Stimulated activated CD4-positive, alpha-beta T cell treated with anti-CD3 and anti-CD28 coated beads, Interleukin-2, amount 100 ng/mL, for 4 hours (primary cell): ENCODE data around the gene FOXO1.
"Not testable (repeated sequence)": the region's sequence is repeated elsewhere in the genome, so short reads cannot be mapped to it uniquely, and the experiment has no call there.

Experiments
- DNase-seq: peaks from one replicate; pipeline ENCODE4 v3.0.0-alpha.2; 2020; ENCODE audit warnings: low read depth

The FOXO1 gene

GRCh38 chr13:40666045-40666932, at the start of gene FOXO1:
FOXO1 (minus strand) TSS chr13:40666641; CDS start chr13:40666212, 429 bp downstream.
- peak; percentile 86 for DNase-seq

- DNase-seq = not testable (repeated sequence)
Observed at GRCh38 chr13:40714433-40714832, 48.0 kb upstream of the FOXO1 start.

GRCh38 chr13:40706439-40706838, 40.0 kb upstream of the FOXO1 start:
- no peak for DNase-seq

GRCh38 chr13:40697711-40698110, 31.3 kb upstream of the FOXO1 start:
- DNase-seq = no peak

- DNase-seq = no peak
Observed at GRCh38 chr13:40694426-40694825, 28.0 kb upstream of the FOXO1 start.

GRCh38 chr13:40692946-40693345, 26.5 kb upstream of the FOXO1 start:
- DNase-seq = no peak

- no peak for DNase-seq
Observed at GRCh38 chr13:40688781-40689180, 22.3 kb upstream of the FOXO1 start.

DNA sequence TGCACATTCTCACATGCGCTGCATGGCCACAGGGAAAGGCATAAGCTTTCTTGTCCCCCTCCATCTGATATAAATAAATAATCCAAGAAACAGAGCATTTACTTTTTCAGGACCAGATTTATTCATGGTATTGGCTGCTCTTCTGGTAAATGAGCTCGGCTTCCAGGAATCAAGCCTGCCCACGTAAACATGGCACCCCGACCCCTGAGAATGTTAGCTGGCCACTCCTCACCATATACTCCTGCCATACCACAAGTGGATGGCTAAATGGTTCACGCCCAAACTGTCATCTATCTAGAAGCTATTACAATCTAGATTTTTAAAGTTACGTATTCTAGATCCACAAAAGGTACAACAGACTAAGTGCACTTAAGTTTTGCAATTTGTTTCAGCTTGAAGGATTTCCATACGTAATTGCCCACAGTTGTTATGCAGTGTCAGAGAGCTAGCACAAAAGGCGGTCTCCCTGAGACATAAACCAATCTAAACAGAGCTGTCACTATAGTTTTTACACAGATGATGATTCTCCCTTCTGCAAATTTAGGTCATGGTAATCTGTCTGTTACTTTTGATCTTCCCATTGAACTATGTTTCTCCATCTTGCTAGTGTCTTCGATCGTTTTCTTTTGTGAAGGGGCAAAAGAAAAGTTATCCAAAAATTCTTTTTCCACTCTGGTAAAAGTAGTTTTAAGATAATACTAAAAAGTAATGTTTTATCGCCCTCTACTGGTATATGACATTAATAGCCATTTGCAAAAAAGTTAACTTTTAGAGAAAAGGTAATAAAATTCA, 16.2 kb upstream of the FOXO1 start:
- DNase-seq = no peak

GRCh38 chr13:40681341-40682146, 15.1 kb upstream of the FOXO1 start:
- no peak for DNase-seq

GRCh38 chr13:40680659-40681323, 14.3 kb upstream of the FOXO1 start:
- no peak for DNase-seq

- no peak for DNase-seq
Observed at GRCh38 chr13:40679480-40679985, 13.1 kb upstream of the FOXO1 start.

GRCh38 chr13:40677064-40677463, 10.6 kb upstream of the FOXO1 start:
- DNase-seq = no peak

DNA sequence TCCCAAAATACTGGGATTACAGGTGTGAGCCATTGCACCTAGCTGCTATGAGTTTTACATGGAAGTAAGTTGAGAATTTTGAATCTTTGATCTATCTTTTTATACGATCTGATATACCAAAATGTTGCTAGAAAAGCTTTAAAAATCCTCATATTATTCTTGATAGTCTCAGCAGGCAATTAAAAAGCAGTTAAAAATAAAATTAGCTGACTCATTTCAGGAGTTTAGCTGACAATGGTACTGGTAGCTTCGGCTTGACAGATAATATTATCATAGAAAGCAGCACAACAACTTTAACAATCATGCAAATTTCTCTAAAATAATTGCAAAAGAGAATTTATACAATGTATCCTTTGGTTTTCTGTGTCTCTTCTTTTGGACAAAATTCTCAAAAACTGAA, 9.6 kb upstream of the FOXO1 start:
- no peak for DNase-seq

DNA sequence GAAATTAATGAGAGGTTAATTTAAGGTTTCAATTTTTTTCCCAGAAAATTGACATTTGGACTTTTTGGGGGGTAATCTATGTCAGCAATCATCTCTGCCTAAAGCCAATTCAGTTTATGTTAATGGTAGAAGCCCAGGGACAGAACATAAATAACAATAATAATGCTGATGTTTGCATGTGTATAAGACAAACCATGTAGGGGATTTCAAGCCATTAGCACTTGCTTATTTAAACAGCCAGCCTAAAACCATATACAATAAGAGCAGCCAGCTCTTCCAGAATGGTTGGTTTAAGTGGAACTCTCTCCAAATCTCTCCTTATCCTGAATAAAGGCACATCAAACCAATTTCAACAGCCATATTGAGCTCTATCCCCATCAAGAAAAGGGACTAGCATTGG, 7.0 kb upstream of the FOXO1 start:
- no peak for DNase-seq

DNA sequence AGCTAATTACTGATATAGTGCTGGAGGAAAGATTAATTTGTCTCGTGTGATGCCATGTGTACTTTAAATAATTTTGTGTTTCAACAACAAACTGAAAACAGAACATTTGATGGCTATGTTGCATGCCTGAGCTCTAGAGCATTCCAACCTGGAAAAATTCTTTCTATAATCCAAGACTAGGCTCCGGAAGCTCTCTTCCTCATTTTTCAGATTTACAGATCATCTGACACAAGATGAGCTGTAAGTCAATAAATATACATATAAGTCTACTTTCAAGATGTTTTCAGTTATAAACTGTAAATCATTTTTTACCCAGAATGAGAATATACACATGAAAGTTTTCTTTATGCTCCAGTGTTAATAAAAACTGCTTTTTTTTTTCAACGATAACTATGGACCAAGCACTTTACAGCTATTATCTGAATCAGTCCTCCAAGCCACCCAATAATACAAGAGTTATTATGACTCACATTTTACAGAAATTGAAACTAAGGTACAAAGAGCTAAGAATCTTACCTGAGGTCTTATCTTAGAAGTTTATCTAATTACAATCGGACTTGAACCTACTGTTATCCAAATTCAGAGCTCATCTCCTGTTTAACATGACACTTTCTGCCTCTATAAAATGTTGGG, 6.4 kb upstream of the FOXO1 start:
- DNase-seq = no peak

DNA sequence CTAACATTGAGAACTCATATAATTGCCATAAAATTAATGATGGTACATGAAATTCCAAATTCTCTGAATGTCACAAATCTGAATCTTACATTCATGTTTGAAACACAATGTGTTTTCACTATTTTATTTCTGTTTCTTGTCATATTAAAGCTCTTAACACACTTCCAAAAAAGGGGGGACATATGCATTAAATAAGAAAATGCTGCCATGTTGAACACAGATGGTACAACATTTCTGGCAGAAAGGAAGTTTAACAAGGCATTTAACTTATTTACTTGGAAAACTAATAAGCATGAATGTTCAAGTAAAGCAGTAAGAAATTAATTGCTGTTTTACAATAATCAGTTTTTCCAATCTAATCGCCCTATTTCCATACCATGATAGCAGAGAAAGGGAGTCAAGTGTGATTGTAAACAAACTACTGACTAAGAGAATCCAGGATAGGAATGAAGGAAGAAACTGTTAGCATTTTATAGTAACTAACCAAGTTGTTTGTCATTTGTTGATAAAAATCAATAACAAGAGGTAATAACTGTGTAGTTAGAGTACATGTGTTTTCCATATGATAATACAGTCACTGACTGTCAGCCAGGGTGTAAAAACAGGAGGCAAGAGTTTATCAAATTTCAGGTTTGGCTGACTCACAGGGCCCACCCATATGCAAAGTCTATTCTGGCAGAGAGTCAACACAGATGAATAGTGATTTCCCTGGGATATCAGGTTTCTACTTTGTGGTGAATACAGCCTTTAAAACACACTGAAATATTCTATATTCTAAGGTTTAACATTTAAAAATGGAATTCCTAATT, 5.7 kb upstream of the FOXO1 start:
- DNase-seq = no peak

DNA sequence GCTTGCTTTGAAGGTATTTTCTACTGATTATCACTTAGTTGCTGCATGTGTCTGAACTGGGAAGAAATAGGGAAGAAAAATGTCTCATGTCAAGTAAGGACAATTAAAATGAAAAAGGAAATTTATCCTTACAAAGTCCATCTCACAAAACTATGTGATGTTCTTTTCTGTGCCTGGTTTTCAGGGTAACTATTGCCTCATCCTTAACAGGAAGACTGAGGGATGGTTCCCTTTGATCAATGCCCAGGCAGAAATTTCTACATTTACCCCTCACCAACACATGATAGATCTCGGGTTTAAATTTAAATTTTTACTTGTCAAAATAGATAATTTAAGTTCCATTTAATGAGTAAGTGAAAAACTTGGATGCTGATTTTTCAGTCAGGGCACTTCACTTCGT, 3.9 kb upstream of the FOXO1 start:
- DNase-seq = no peak

DNA sequence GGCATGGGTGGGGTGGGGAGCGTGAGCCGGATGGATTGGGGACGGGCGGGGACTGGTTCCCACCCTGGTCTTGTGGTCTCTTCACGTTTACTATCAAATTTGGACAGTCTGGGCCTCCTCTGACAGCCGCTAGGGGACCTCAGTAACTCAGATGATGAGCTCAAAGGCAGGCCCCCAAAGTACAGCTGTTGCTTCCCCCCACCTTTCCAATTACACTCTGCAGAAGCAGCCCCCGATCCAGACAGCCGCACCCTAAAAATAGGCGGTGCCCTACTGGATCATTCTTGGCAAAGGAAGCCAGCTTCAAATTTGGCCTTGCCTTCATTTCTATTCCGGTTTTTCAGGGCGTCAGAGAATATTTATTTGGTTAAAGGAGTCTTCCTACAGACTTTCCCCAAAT, 1.9 kb upstream of the FOXO1 start:
- no peak for DNase-seq

GRCh38 chr13:40667622-40667978, 1.2 kb upstream of the FOXO1 start:
- no peak for DNase-seq

DNA sequence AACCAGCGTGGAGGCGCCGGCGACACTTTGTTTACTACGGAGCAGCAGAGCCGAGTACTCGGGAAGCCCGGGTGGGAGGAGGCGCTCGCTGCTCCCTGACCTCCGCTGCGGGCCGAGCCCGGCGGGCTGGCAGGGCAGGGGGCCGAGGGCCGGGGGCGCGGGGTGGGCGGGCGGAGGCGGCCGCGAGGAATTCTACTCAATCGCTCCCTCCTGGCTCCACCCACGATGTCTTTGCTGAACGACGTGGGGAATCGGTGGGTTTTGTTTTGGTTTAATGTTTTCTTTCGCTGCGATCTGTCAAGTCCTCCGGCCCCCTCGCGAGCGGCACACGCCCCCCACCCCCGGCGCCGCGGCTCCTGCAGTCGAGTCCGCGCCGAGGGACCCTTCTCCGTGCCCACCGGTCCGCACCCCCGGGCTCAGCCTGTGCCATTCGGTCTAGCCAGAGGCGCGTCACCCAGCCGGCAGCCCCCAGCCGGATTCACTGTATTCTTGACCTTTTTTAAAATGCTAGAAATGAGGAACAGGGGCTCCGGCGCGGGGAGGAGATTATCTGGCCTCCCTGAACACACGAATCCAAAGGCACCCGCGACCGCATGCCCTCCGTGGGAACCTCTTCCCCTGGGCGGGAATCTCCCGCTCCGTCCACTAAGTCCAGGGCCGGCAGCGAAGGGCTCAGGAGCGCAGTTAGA, 636 bp upstream of the FOXO1 start:
- DNase-seq = no peak
